ENCODE measurements around the gene APOC4. TPM values are rescaled to one million over a fixed set of nuclear protein-coding genes. Genes with fewer than 3 reads are reported as not detected.
A peak's percentile ranks its signal among the peaks of the same experiment; 100 is the strongest.
"Not testable (repeated sequence)": the region's sequence is repeated elsewhere in the genome, so short reads cannot be mapped to it uniquely, and the experiment has no call there.

APOC4 gene
- total and polyA plus RNA-seq, 2 donors from 2014 or later, result not detected

- no peak for FAIRE-seq
- Histone ChIP-seq H3K27ac (ENCODE audit: low read depth in 2 of 2, low read length in 2 of 2) (no peak overlapping the region), H3K36me3 (ENCODE audit: control insufficient read depth in 2 of 3, insufficient read depth in 3 of 3, low read length in 3 of 3) (peaks cover 0 to 18% (median 12%) of the 10 kb centered on the region in 3 donors), H3K4me3 (ENCODE audit: low read length in 3 of 3) (no peak overlapping the region), H3K9me3 (ENCODE audit: control insufficient read depth in 2 of 3, insufficient read depth in 1 of 3, low read length in 3 of 3) (no peaks in the 10 kb centered on the region), H3K9ac (ENCODE audit: low read length in 3 of 3) (no peak overlapping the region), H3K27me3 (ENCODE audit: control insufficient read depth, insufficient read depth, low read length) (no peaks in the 10 kb centered on the region), H3K4me1 (ENCODE audit: control insufficient read depth in 2 of 3, insufficient read depth in 2 of 3, low read depth in 1 of 3, low read length in 3 of 3) (peaks cover 0 to 14% (median 11%) of the 10 kb centered on the region in 3 donors)
- intact Hi-C loops (cut with DNase I), result no loop called here
- TF ChIP-seq CTCF (IDR thresholded peaks at IDR 0.05; ENCODE audit: borderline replicate concordance, extremely low read depth, insufficient read depth), result no peak
- no peak for DNase-seq
These were observed 19.8 kb downstream of the APOC4 start for GRCh38 chr19:44961821-44962220.

- intact Hi-C loops (cut with DNase I), result no loop called here
These were observed 26.1 kb downstream of the APOC4 start for GRCh38 chr19:44968118-44968517.

GRCh38 chr19:44968670-44969069, 26.6 kb downstream of the APOC4 start:
- FAIRE-seq, result no peak
- Histone ChIP-seq H3K27me3 (ENCODE audit: control insufficient read depth, insufficient read depth, low read length) (no peaks in the 10 kb centered on the region), H3K4me3 (ENCODE audit: low read length in 3 of 3) (no peak overlapping the region), H3K9ac (ENCODE audit: low read length in 3 of 3) (no peak overlapping the region), H3K36me3 (ENCODE audit: control insufficient read depth in 2 of 3, insufficient read depth in 3 of 3, low read length in 3 of 3) (peaks cover 2 to 17% (median 10%) of the 10 kb centered on the region in 3 donors), H3K27ac (ENCODE audit: low read depth in 2 of 2, low read length in 2 of 2) (no peak overlapping the region), H3K9me3 (ENCODE audit: control insufficient read depth in 2 of 3, insufficient read depth in 1 of 3, low read length in 3 of 3) (no peaks in the 10 kb centered on the region), H3K4me1 (ENCODE audit: control insufficient read depth in 2 of 3, insufficient read depth in 2 of 3, low read depth in 1 of 3, low read length in 3 of 3) (no peaks in the 10 kb centered on the region)
- intact Hi-C loops (cut with DNase I), result no loop called here
- no peak for DNase-seq
- no peak for TF ChIP-seq CTCF (IDR thresholded peaks at IDR 0.05; ENCODE audit: borderline replicate concordance, extremely low read depth, insufficient read depth)

More at GRCh38 chr19:44968118-44968517, 26.1 kb downstream of the APOC4 start:
- Histone ChIP-seq H3K4me3 (ENCODE audit: low read length in 3 of 3) (no peak overlapping the region), H3K27me3 (ENCODE audit: control insufficient read depth, insufficient read depth, low read length) (no peaks in the 10 kb centered on the region), H3K36me3 (ENCODE audit: control insufficient read depth in 2 of 3, insufficient read depth in 3 of 3, low read length in 3 of 3) (peaks cover 2 to 12% (median 10%) of the 10 kb centered on the region in 3 donors), H3K9ac (ENCODE audit: low read length in 3 of 3) (no peak overlapping the region), H3K27ac (ENCODE audit: low read depth in 2 of 2, low read length in 2 of 2) (no peak overlapping the region), H3K4me1 (ENCODE audit: control insufficient read depth in 2 of 3, insufficient read depth in 2 of 3, low read depth in 1 of 3, low read length in 3 of 3) (no peaks in the 10 kb centered on the region), H3K9me3 (ENCODE audit: control insufficient read depth in 2 of 3, insufficient read depth in 1 of 3, low read length in 3 of 3) (no peaks in the 10 kb centered on the region)
- no peak for TF ChIP-seq CTCF (IDR thresholded peaks at IDR 0.05; ENCODE audit: borderline replicate concordance, extremely low read depth, insufficient read depth)
- FAIRE-seq, result no peak
- peak in 1 of 5 donors; percentile 2 for DNase-seq

- Histone ChIP-seq H3K9me3 (ENCODE audit: control insufficient read depth in 2 of 3, insufficient read depth in 1 of 3, low read length in 3 of 3) (no peaks in the 10 kb centered on the region), H3K36me3 (ENCODE audit: control insufficient read depth in 2 of 3, insufficient read depth in 3 of 3, low read length in 3 of 3) (peaks cover 2 to 22% (median 14%) of the 10 kb centered on the region in 3 donors), H3K9ac (ENCODE audit: low read length in 3 of 3) (no peak overlapping the region), H3K4me1 (ENCODE audit: control insufficient read depth in 2 of 3, insufficient read depth in 2 of 3, low read depth in 1 of 3, low read length in 3 of 3) (no peaks in the 10 kb centered on the region), H3K27ac (ENCODE audit: low read depth in 2 of 2, low read length in 2 of 2) (no peak overlapping the region), H3K4me3 (ENCODE audit: low read length in 3 of 3) (no peak overlapping the region), H3K27me3 (ENCODE audit: control insufficient read depth, insufficient read depth, low read length) (no peaks in the 10 kb centered on the region)
- FAIRE-seq (no peak), DNase-seq (no peak)
- TF ChIP-seq CTCF (IDR thresholded peaks at IDR 0.05; ENCODE audit: borderline replicate concordance, extremely low read depth, insufficient read depth), result no peak
- intact Hi-C loops (cut with DNase I), result no loop called here
These were observed 27.4 kb downstream of the APOC4 start for GRCh38 chr19:44969437-44969836.

- H3K9ac ChIP-seq (ENCODE audit: low read length in 3 of 3); H3K4me3 ChIP-seq (ENCODE audit: low read length in 3 of 3); intact Hi-C loops (cut with DNase I); H3K9me3 ChIP-seq (ENCODE audit: control insufficient read depth in 2 of 3, insufficient read depth in 1 of 3, low read length in 3 of 3); H3K4me1 ChIP-seq (ENCODE audit: control insufficient read depth in 2 of 3, insufficient read depth in 2 of 3, low read depth in 1 of 3, low read length in 3 of 3); H3K27me3 ChIP-seq (ENCODE audit: control insufficient read depth, insufficient read depth, low read length); FAIRE-seq; H3K27ac ChIP-seq (ENCODE audit: low read depth in 2 of 2, low read length in 2 of 2); DNase-seq: not testable (repeated sequence)
- peaks cover 2 to 38% (median 29%) of the 10 kb centered on the region in 3 donors for H3K36me3 ChIP-seq (ENCODE audit: control insufficient read depth in 2 of 3, insufficient read depth in 3 of 3, low read length in 3 of 3)
These were observed 29.4 kb downstream of the APOC4 start for GRCh38 chr19:44971451-44971850.

All from kidney (tissue), 14 donors.